ENCODE data around the gene RITA1.

Gene RITA1

GRCh38 chr12:113172185-113172584 is 13.3 kb upstream of the RITA1 start:
- in situ Hi-C loops (cut with HindIII; ENCODE audit: low sequenced_read_pairs) = loop anchor here (25.0 kb wide), 1 partner anchor 110 kb away; the partner anchor contains the start of gene DTX1

- in situ Hi-C loops (cut with HindIII; ENCODE audit: low sequenced_read_pairs) = loop anchor here (25.0 kb wide), 1 partner anchor 111 kb away; the partner anchor contains the start of gene DTX1
These were observed 12.3 kb upstream of the RITA1 start for GRCh38 chr12:113173081-113173698.

- in situ Hi-C loops (cut with HindIII; ENCODE audit: low sequenced_read_pairs) = loop anchor here (25.0 kb wide), 1 partner anchor 112 kb away; the partner anchor contains the start of gene DTX1
These were observed 10.8 kb upstream of the RITA1 start for GRCh38 chr12:113174461-113175384.

GRCh38 chr12:113179023-113179422 is 6.5 kb upstream of the RITA1 start:
- in situ Hi-C loops (cut with HindIII; ENCODE audit: low sequenced_read_pairs) = no loop called here

GRCh38 chr12:113180333-113180732 is 5.2 kb upstream of the RITA1 start:
- in situ Hi-C loops (cut with HindIII; ENCODE audit: low sequenced_read_pairs) = no loop called here

- in situ Hi-C loops (cut with HindIII; ENCODE audit: low sequenced_read_pairs) = no loop called here
These were observed 3.5 kb upstream of the RITA1 start for GRCh38 chr12:113181975-113182374.

GRCh38 chr12:113183030-113183589 is 2.4 kb upstream of the RITA1 start:
- in situ Hi-C loops (cut with HindIII; ENCODE audit: low sequenced_read_pairs) = no loop called here

- in situ Hi-C loops (cut with HindIII; ENCODE audit: low sequenced_read_pairs) = no loop called here
These were observed 1.2 kb upstream of the RITA1 start for GRCh38 chr12:113184098-113184899.

- in situ Hi-C loops (cut with HindIII; ENCODE audit: low sequenced_read_pairs) = no loop called here
These were observed 681 bp upstream of the RITA1 start for GRCh38 chr12:113184900-113185179.

- in situ Hi-C loops (cut with HindIII; ENCODE audit: low sequenced_read_pairs) = no loop called here
These were observed 478 bp downstream of the RITA1 start for GRCh38 chr12:113186033-113186365.

GRCh38 chr12:113186666-113187325 is 1.3 kb downstream of the RITA1 start:
- in situ Hi-C loops (cut with HindIII; ENCODE audit: low sequenced_read_pairs) = no loop called here

GRCh38 chr12:113189361-113189760 is 3.8 kb downstream of the RITA1 start:
- in situ Hi-C loops (cut with HindIII; ENCODE audit: low sequenced_read_pairs) = no loop called here

GRCh38 chr12:113190761-113191160 is 5.2 kb downstream of the RITA1 start:
- in situ Hi-C loops (cut with HindIII; ENCODE audit: low sequenced_read_pairs) = no loop called here

GRCh38 chr12:113191227-113191626 is 5.7 kb downstream of the RITA1 start:
- in situ Hi-C loops (cut with HindIII; ENCODE audit: low sequenced_read_pairs) = no loop called here

GRCh38 chr12:113194971-113195391 is 9.5 kb downstream of the RITA1 start:
- in situ Hi-C loops (cut with HindIII; ENCODE audit: low sequenced_read_pairs) = no loop called here

GRCh38 chr12:113195598-113195997 is 10.1 kb downstream of the RITA1 start:
- in situ Hi-C loops (cut with HindIII; ENCODE audit: low sequenced_read_pairs) = no loop called here

- in situ Hi-C loops (cut with HindIII; ENCODE audit: low sequenced_read_pairs) = no loop called here
These were observed 11.1 kb downstream of the RITA1 start for GRCh38 chr12:113196582-113196981.

- in situ Hi-C loops (cut with HindIII; ENCODE audit: low sequenced_read_pairs) = no loop called here
These were observed 11.5 kb downstream of the RITA1 start for GRCh38 chr12:113196990-113197389.

- in situ Hi-C loops (cut with HindIII; ENCODE audit: low sequenced_read_pairs) = no loop called here
These were observed 12.1 kb downstream of the RITA1 start for GRCh38 chr12:113197518-113198077.

- in situ Hi-C loops (cut with HindIII; ENCODE audit: low sequenced_read_pairs) = no loop called here
These were observed 12.8 kb downstream of the RITA1 start for GRCh38 chr12:113198296-113198695.

Data from DLD1 (cell line).